NCI-H1105 (cell line): ENCODE results near the gene SPATA20.

Experiments used
- DNase-seq: peaks from one replicate; lab custom pipeline; 2025; lab: John Stamatoyannopoulos, UW

Gene SPATA20

DNA sequence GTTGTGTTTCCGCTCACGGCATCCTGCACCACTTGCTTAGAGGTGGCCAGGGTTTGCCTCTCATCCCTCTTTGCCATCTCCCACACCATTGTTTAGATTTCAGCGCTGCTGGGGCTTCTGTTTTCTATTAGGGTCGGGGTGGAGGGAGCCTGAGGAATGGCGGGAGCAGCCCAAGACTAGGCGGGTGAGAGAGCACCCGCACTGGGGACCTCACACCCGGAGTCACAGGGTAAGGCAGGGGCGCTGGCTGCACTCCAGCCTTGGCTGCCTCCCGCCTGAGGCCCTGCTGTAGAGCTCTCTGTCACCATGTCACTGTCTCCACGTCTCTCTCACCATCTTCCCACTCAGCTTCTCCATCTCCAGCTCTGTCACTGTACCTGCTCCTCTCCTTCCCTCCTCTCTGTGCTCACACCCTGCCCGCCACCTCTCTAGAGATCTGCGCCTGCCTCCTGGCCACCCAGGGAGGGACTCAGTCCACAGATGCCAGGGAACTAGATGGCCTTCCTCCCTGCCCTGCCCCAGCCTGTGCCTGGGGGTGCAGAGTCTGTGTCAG, 54.9 kb downstream of the SPATA20 start:
- no peak for DNase-seq

- no peak for DNase-seq
These were observed 55.9 kb downstream of the SPATA20 start for GRCh38 chr17:50602836-50603235.

GRCh38 chr17:50603340-50603739, 56.4 kb downstream of the SPATA20 start:
- peak; percentile 15 for DNase-seq

- peak; percentile 89 for DNase-seq
These were observed 57.5 kb downstream of the SPATA20 start for GRCh38 chr17:50604513-50604912.

GRCh38 chr17:50605429-50605828, 58.5 kb downstream of the SPATA20 start:
- DNase-seq = no peak
